GM21526 (cell line): Measurements from ENCODE around the gene HOOK2.

Experiments used
- ATAC-seq: cut with Tn5 transposase; IDR thresholded peaks from one replicate; pipeline ENCODE4 v1.9.1; 2021; ENCODE audit warnings: moderate library complexity; ENCODE audit not compliant: unreplicated experiment, low FRiP score

Gene HOOK2

GRCh38 chr19:12793290-12794195 is 18.2 kb upstream of the HOOK2 start:
- no peak for ATAC-seq

DNA sequence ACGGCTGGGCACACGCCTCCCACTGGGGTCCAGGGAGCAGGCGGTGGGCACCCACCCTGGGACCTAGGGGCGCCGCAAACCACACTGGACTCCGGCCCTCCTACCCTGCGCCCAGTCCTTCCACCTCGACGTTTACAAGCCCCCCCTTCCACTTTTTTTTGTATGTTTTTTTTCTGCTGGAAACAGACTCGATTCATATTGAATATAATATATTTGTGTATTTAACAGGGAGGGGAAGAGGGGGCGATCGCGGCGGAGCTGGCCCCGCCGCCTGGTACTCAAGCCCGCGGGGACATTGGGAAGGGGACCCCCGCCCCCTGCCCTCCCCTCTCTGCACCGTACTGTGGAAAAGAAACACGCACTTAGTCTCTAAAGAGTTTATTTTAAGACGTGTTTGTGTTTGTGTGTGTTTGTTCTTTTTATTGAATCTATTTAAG is 17.5 kb upstream of the HOOK2 start:
- ATAC-seq, result no peak

DNA sequence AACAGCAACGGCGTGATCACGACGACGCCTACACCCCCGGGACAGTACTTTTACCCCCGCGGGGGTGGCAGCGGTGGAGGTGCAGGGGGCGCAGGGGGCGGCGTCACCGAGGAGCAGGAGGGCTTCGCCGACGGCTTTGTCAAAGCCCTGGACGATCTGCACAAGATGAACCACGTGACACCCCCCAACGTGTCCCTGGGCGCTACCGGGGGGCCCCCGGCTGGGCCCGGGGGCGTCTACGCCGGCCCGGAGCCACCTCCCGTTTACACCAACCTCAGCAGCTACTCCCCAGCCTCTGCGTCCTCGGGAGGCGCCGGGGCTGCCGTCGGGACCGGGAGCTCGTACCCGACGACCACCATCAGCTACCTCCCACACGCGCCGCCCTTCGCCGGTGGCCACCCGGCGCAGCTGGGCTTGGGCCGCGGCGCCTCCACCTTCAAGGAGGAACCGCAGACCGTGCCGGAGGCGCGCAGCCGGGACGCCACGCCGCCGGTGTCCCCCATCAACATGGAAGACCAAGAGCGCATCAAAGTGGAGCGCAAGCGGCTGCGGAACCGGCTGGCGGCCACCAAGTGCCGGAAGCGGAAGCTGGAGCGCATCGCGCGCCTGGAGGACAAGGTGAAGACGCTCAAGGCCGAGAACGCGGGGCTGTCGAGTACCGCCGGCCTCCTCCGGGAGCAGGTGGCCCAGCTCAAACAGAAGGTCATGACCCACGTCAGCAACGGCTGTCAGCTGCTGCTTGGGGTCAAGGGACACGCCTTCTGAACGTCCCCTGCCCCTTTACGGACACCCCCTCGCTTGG is 16.9 kb upstream of the HOOK2 start:
- no peak for ATAC-seq

- peak; percentile 29 for ATAC-seq
Measured at GRCh38 chr19:12791345-12792050, 16.1 kb upstream of the HOOK2 start, which contains the start of gene JUNB. Gene JUNB (plus strand): TSS chr19:12791486. CDS start chr19:12791772, 286 bp downstream.

GRCh38 chr19:12790628-12791344 is 15.4 kb upstream of the HOOK2 start:
- ATAC-seq, result no peak

- peak; percentile 28 for ATAC-seq
Measured at GRCh38 chr19:12789904-12790619, 14.7 kb upstream of the HOOK2 start.

DNA sequence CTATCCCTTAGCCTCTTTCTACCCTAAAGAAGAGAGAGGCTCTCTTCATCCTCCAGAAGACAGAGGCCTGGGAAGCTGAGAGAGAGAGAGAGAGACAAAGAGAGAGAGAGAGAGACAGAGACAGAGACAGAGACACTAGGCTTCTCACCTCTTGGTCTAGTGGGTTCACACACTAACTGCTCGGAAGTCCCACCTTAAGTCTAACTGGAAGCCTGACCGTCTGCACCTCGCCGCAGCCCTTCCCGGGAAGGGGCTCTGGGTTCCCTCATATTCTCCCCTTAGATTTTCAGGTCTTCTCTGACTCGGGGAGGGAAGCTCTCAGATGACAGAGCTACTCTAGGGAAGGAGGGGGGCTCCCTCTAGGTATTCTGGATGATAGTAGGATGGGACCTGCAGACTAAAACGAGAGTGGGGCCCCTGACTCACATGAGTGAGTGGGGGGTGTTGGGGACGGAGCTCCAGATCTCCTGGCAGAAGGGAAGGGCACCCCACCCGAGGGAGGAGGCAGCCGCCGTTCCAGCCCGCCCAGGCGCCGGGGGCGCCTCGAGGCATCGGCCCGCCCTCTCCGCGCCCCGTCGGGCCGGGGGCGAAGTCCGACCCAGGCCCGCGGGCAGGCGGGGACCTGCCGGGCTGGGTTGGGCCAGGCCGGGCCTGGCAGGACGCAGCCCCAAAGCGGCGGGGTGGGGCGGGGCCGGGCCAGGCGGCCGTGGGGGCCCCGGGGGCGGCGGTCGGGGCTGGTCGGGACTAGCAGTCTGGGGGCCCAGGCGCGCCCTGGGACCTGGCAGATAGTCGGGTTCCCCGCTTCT is 13.9 kb upstream of the HOOK2 start:
- peak; percentile 0 for ATAC-seq

DNA sequence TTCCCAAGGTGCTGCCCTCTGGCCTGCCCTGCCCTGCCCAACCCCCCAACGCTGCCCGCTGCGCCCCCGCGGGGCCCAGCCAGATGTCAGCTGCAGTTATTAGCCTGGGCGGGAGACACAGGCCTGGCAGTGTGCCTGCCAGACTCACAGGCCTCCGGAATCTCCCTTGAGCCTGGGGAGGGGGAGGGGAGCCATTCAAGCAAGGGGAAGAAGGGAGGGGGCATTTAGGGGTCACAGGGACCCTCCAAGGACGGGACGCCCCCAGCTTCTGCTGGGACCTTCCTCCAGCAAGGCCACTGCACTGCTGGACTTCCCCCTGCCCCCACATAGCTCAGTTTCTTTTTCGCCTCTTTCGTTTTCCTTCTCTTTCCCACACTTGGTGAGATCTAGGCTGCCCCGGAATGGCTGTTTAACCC is 13.3 kb upstream of the HOOK2 start:
- ATAC-seq, result no peak

DNA sequence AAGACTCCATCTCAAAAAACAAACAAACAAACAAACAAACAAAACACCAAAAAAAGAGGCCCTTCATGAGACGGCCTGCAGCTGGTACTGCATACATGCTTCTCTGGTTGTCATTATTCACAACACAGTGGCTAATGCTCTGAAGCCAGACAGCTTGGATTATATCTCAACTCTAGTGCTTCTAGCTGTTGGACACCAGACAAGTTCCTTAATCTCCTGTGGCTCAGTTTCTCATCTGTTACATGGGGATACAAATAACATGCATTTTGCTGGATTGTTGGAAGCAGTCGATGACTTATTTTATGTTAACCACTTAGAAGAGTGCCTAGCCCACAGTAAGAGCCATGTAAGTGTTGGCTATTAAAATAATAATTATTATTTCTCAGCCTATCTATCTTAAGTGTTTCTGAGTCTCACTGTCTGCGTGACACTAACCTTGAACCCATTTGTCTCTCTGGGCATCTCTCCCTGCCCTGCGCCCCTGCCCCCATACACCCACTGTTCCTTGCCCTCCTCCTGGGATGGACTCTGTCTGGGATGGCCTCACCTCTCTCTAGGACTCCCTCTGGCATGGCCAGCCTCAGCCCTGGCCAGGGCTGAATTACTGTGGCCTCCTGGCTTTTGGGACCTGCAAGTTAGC is 12.8 kb upstream of the HOOK2 start:
- no peak for ATAC-seq

GRCh38 chr19:12787458-12787857 is 12.1 kb upstream of the HOOK2 start:
- ATAC-seq, result no peak

- ATAC-seq, result no peak
Measured at GRCh38 chr19:12786952-12787351, 11.6 kb upstream of the HOOK2 start.

DNA sequence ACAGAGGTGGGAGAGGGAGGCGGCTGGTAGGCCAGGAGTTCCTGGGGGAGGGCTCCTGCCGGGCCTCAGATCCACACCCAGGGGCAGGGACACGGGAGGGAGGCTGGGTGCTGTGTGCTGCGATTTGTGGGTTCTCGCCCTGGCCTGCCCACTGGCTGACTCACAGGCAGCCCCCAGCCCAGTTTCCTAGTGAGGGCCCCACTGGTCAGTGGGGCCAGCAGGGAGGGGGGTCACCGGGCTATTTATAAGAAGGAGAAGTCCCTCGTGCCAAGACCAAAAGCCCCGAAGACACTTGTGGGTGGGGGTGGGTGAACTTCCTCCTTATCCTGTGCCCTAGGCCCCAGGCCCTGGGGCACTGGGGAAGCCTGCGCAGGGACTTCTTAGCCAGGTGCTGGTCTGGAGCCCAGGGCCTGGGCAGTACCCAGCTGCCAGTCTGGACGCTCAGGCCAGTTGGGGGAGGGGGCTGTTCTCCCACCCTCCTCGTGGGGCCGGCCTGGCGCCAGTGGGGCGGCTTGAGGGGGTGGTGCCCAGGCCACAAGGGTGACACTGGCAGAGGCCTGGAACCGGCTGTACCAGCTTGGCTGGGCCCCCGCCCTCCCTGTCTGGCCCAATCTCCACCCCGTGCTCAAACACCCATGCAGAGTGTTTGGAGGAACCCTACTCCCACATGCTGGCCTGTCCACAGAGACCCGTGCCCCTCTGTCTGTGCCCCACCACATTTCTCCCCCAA is 11.0 kb upstream of the HOOK2 start:
- ATAC-seq, result no peak

- no peak for ATAC-seq
Measured at GRCh38 chr19:12785431-12786031, 10.2 kb upstream of the HOOK2 start.

DNA sequence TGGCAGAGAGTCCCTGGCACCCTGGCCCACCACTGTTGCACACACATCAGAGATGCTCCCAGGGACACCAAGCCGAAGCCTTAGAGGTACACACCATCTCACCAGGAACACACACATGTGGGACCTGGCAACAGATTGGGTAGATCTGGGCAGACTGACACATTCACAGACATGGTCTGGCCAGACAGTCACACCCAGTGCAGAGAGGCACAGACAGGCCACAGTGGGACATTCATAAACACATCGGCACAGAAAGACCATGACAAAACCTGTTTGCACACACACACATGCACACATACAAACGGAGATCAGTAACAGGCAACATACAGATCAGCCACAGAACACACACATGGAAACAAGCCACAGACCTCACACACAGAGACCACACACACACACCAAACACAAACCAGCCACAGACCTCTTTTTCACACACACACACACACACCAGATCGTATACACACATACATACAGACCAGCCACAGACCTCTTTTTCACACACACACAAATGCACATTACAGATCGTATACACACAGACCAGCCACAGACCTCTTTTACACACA is 9.6 kb upstream of the HOOK2 start:
- ATAC-seq, result no peak

DNA sequence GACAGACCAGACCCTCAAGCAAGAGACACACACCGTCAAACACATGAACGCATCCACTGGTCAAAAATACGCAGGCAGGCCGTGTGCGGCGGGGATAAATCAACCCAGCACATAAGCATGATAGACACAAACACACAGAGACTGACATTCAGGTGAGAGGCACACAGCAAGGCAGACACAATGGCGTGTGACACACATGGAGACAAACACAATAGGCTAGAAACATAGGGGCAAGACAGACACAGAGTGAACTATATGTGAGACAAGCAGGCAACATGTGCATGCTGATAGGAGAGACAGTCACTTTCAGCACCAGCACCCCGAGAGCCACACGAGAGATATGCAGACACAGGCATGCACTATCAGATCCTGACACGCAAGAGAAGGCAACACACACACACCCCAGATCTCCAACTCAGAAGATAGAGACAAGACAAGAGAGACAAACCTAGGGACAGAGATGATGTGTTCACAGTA is 9.1 kb upstream of the HOOK2 start:
- ATAC-seq, result no peak

DNA sequence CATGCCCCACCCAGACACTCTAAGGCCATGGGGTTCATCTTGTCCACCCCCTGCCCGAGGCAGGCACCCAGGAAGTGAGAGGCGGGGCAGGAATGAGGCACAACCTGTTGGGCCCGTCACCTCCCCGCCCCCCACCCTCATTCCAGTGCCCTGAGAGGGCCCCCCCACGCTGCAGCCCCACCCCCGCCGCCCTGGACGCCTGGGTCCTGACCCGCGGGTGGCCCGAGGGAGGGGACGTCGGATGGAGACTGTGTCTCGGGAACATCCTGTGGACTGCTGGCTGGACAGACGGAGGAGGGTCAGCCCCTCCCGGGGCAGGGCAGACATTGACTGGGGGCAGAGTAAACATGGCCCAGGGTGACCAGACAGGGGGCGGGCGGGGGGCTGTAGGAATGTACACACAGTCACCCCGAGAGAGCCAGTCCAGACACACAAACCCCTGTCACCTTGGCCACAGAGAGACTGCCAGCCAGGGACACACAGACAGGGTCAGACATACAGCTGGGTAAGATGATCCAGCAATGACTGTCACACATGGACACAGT is 8.6 kb upstream of the HOOK2 start:
- no peak for ATAC-seq
